ENCODE measurements around the gene RDX. TPM values are rescaled to one million over a fixed set of nuclear protein-coding genes. Genes with fewer than 3 reads are reported as not detected.

The RDX gene
- total RNA-seq, 4 donors from 2014 or later = 75.7 to 114 (median 106) TPM

DNA sequence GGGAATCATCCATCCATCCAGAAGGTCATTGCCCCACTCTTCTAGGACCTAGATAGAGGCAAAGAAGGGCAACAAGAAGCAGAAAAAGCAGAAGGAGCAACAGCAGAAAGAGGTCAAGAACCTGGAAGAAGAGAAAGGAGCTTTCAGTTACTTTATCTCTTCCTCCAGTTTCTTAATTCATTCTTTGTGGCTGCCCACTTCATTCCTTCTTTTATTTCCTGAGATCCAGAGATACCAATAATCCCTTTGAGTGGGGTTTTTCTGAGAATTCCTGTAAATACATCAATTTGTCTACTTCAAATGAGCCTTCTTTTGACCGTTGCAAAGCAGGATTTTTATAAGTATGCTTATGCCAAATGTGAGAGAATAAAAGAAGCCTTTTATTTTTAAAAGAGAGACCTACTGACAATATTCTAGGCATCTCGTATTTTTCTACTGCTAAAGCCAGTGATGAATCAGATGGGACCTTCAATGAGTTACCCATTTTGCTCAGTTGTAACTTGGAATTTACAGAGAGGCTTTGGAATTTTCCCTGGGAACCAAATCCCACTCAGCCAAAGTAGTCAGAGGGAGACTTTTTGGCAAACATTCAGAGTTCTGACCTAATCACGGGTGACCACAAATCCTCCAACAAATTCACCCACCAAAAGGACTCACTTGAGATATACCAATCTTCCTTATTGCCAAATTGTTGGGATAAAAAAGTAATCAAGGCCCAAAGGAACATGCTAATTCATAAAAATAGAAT, 148.3 kb downstream of the RDX start:
- Histone ChIP-seq H3K9me3 (no peaks in the 10 kb centered on the region), H3K27me3 (no peaks in the 10 kb centered on the region), H3K4me1 (peaks cover 2 to 34% (median 8%) of the 10 kb centered on the region in 3 donors), H3K4me3 (no peak overlapping the region), H3K27ac (no peak overlapping the region), H3K36me3 (peaks cover 0 to 6% of the 10 kb centered on the region in 2 donors)
- no peak for ATAC-seq
- TF ChIP-seq, protein P1, sequence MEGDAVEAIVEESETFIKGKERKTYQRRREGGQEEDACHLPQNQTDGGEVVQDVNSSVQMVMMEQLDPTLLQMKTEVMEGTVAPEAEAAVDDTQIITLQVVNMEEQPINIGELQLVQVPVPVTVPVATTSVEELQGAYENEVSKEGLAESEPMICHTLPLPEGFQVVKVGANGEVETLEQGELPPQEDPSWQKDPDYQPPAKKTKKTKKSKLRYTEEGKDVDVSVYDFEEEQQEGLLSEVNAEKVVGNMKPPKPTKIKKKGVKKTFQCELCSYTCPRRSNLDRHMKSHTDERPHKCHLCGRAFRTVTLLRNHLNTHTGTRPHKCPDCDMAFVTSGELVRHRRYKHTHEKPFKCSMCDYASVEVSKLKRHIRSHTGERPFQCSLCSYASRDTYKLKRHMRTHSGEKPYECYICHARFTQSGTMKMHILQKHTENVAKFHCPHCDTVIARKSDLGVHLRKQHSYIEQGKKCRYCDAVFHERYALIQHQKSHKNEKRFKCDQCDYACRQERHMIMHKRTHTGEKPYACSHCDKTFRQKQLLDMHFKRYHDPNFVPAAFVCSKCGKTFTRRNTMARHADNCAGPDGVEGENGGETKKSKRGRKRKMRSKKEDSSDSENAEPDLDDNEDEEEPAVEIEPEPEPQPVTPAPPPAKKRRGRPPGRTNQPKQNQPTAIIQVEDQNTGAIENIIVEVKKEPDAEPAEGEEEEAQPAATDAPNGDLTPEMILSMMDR (IDR thresholded peaks at IDR 0.05) = no peak
- TF ChIP-seq EP300 (IDR thresholded peaks at IDR 0.05) (no peak), POLR2AphosphoS5 (IDR thresholded peaks at IDR 0.05) (no peak), POLR2A (IDR thresholded peaks at IDR 0.05) (no peak)
- 26 to 51% methylated on average over 3 of the region's 3 CpGs for WGBS, 2 donors (ENCODE audit: low coverage in 1 of 2)

DNA sequence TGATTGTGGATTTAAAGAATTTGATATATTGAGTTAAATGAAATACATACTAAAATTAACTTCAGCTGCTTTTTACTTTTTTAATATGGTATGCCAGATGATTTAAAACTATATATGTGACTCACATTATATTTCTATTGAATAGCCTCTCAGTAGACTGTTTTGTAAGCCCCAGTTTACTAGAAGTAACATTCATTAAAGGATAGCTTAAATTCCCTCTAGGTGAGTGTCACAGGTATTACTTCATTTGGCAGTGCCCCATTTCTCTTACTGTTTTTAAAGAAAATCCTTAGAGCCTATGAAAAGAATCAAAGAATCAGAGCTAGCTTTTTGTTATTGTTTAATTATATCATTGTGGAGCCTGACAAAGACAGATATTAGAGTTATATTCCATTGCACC, 154.6 kb downstream of the RDX start:
- Histone ChIP-seq H3K4me1 (no peaks in the 10 kb centered on the region), H3K27me3 (no peaks in the 10 kb centered on the region), H3K36me3 (peaks cover 0 to 7% of the 10 kb centered on the region in 2 donors), H3K27ac (no peak overlapping the region), H3K9me3 (no peaks in the 10 kb centered on the region), H3K4me3 (no peak overlapping the region)
- TF ChIP-seq POLR2A (IDR thresholded peaks at IDR 0.05) (no peak), EP300 (IDR thresholded peaks at IDR 0.05) (no peak), POLR2AphosphoS5 (IDR thresholded peaks at IDR 0.05) (no peak)
- TF ChIP-seq, protein P1 (IDR thresholded peaks at IDR 0.05) = no peak
- no peak for ATAC-seq

DNA sequence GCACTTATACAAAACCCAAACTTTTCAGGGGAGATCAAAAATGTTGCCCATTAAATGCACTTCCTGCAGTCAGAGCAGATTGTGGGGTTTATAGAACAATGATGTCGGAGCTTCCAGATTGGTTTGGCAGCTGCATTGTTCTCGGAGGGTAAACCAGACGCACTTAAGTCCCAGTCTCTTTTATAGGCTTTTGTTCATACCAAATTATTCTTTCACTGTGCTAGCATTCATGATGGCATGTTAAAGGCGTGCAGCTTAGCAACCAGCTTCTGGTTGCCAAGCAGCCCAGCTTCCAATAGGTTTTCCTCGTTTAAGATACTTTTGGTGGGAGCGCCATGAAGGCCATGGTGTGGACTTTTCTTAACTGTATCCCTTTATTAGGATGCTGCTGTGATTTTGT, 162.3 kb downstream of the RDX start:
- H3K9me3 ChIP-seq = no peaks in the 10 kb centered on the region
- no peak for TF ChIP-seq EP300 (IDR thresholded peaks at IDR 0.05)
- no peak for TF ChIP-seq POLR2AphosphoS5 (IDR thresholded peaks at IDR 0.05)
- TF ChIP-seq, protein P1 (IDR thresholded peaks at IDR 0.05) = no peak
- TF ChIP-seq POLR2A (IDR thresholded peaks at IDR 0.05) = no peak
- no peak for ATAC-seq
- no peak overlapping the region for H3K4me3 ChIP-seq
- H3K4me1 ChIP-seq = peaks cover 0 to 24% (median 0%) of the 10 kb centered on the region in 3 donors
- 78 to 89% methylated on average over 6 of the region's 6 CpGs for WGBS, 2 donors (ENCODE audit: low coverage in 1 of 2)
- peaks cover 0 to 9% of the 10 kb centered on the region in 2 donors for H3K36me3 ChIP-seq
- H3K27ac ChIP-seq = no peak overlapping the region
- H3K27me3 ChIP-seq = no peaks in the 10 kb centered on the region

DNA sequence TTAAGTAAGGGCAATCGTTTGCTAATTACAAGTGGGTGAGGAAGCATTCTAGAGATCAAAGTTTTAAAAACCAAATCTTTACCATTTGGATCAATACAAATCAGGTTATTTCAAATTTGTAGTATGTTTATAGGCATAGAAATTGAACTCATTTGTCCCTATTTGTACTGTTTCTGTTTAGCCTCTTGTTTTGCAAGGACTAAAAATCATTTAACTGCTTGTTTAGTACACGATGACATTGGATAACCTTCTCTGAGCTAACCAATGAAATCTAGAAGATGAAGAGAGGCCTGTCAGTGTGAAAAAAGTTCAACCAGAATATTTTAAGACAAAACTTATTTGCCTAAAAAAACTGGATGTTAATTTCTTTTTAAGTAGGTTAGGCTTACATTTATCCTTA, 163.3 kb downstream of the RDX start:
- Histone ChIP-seq H3K36me3 (peaks cover 0 to 9% of the 10 kb centered on the region in 2 donors), H3K4me3 (no peak overlapping the region), H3K9me3 (no peaks in the 10 kb centered on the region), H3K27me3 (no peaks in the 10 kb centered on the region), H3K4me1 (peaks cover 0 to 27% (median 0%) of the 10 kb centered on the region in 3 donors), H3K27ac (no peak overlapping the region)
- WGBS, 2 donors (ENCODE audit: low coverage in 1 of 2) = 89 to 94% methylated on average over 2 of the region's 2 CpGs
- TF ChIP-seq POLR2AphosphoS5 (IDR thresholded peaks at IDR 0.05) (no peak), POLR2A (IDR thresholded peaks at IDR 0.05) (no peak), EP300 (IDR thresholded peaks at IDR 0.05) (no peak)
- TF ChIP-seq, protein P1 (IDR thresholded peaks at IDR 0.05) = no peak
- ATAC-seq = no peak
